ENCODE measurements around the gene RASAL1.

The RASAL1 gene

GRCh38 chr12:113060336-113060960 lies 75.1 kb downstream of the RASAL1 start:
- no peak for DNase-seq (ENCODE audit: extremely low read depth in 1 of 2, low read depth in 1 of 2)

- peak in 1 of 2 donors; percentile 15 for DNase-seq (ENCODE audit: extremely low read depth in 1 of 2, low read depth in 1 of 2)
These were observed 76.4 kb downstream of the RASAL1 start for GRCh38 chr12:113059071-113059595.

- DNase-seq (ENCODE audit: extremely low read depth in 1 of 2, low read depth in 1 of 2), result no peak
These were observed 77.0 kb downstream of the RASAL1 start for GRCh38 chr12:113058553-113058952.

GRCh38 chr12:113057565-113058485 lies 77.7 kb downstream of the RASAL1 start:
- no peak for DNase-seq (ENCODE audit: extremely low read depth in 1 of 2, low read depth in 1 of 2)

- no peak for DNase-seq (ENCODE audit: extremely low read depth in 1 of 2, low read depth in 1 of 2)
These were observed 78.7 kb downstream of the RASAL1 start, which contains the start of gene DTX1 for GRCh38 chr12:113056631-113057488. TSS of gene DTX1 (plus strand) at chr12:113056730. CDS start at chr12:113058193, 1,463 bp downstream.

- no peak for DNase-seq (ENCODE audit: extremely low read depth in 1 of 2, low read depth in 1 of 2)
These were observed 79.3 kb downstream of the RASAL1 start for GRCh38 chr12:113056381-113056630.

- no peak for DNase-seq (ENCODE audit: extremely low read depth in 1 of 2, low read depth in 1 of 2)
These were observed 79.8 kb downstream of the RASAL1 start for GRCh38 chr12:113055594-113056380.

- no peak for DNase-seq (ENCODE audit: extremely low read depth in 1 of 2, low read depth in 1 of 2)
These were observed 80.5 kb downstream of the RASAL1 start for GRCh38 chr12:113054948-113055486.

GRCh38 chr12:113052326-113052725 lies 83.2 kb downstream of the RASAL1 start:
- DNase-seq (ENCODE audit: extremely low read depth in 1 of 2, low read depth in 1 of 2), result no peak

GRCh38 chr12:113051759-113052158 lies 83.8 kb downstream of the RASAL1 start:
- no peak for DNase-seq (ENCODE audit: extremely low read depth in 1 of 2, low read depth in 1 of 2)

GRCh38 chr12:113050795-113051194 lies 84.8 kb downstream of the RASAL1 start:
- DNase-seq (ENCODE audit: extremely low read depth in 1 of 2, low read depth in 1 of 2), result no peak

GRCh38 chr12:113049976-113050742 lies 85.4 kb downstream of the RASAL1 start:
- DNase-seq (ENCODE audit: extremely low read depth in 1 of 2, low read depth in 1 of 2), result no peak

Measured in stimulated activated CD8-positive, alpha-beta memory T cell treated with anti-CD3 and anti-CD28 coated beads, Interleukin-7, amount 100 ng/mL, for 48 hours (primary cell).